Measurements from ENCODE around the gene ARFGEF3. TPM values are rescaled to one million over a fixed set of nuclear protein-coding genes. Genes with fewer than 3 reads are reported as not detected.
"Not testable (repeated sequence)": the region's sequence is repeated elsewhere in the genome, so short reads cannot be mapped to it uniquely, and the experiment has no call there.

Gene ARFGEF3
- total RNA-seq = 1.1 TPM

- DNase-seq = no peak
These were observed at the start of gene ARFGEF3 for GRCh38 chr6:138161338-138162110. TSS of gene ARFGEF3 (plus strand) at chr6:138161939. CDS start at chr6:138162087, 148 bp downstream.

- no peak for DNase-seq
These were observed 48.0 kb upstream of the ARFGEF3 start for GRCh38 chr6:138113588-138114210.

GRCh38 chr6:138115201-138115600 lies 46.5 kb upstream of the ARFGEF3 start:
- no peak for DNase-seq

- peak; percentile 56 for DNase-seq
These were observed 45.7 kb upstream of the ARFGEF3 start for GRCh38 chr6:138115877-138116660.

GRCh38 chr6:138116661-138116999 lies 45.1 kb upstream of the ARFGEF3 start:
- no peak for DNase-seq

GRCh38 chr6:138117376-138117914 lies 44.3 kb upstream of the ARFGEF3 start:
- DNase-seq = no peak

GRCh38 chr6:138119229-138119628 lies 42.5 kb upstream of the ARFGEF3 start:
- DNase-seq = not testable (repeated sequence)

GRCh38 chr6:138119976-138120375 lies 41.8 kb upstream of the ARFGEF3 start:
- DNase-seq = no peak

GRCh38 chr6:138124096-138124495 lies 37.6 kb upstream of the ARFGEF3 start:
- no peak for DNase-seq

GRCh38 chr6:138128096-138128495 lies 33.6 kb upstream of the ARFGEF3 start:
- no peak for DNase-seq

- no peak for DNase-seq
These were observed 32.5 kb upstream of the ARFGEF3 start for GRCh38 chr6:138129190-138129589.

- no peak for DNase-seq
These were observed 18.9 kb upstream of the ARFGEF3 start for GRCh38 chr6:138142806-138143205.

- DNase-seq = no peak
These were observed 16.3 kb upstream of the ARFGEF3 start for GRCh38 chr6:138145402-138145801.

GRCh38 chr6:138146544-138146943 lies 15.2 kb upstream of the ARFGEF3 start:
- no peak for DNase-seq

GRCh38 chr6:138155443-138155842 lies 6.3 kb upstream of the ARFGEF3 start:
- no peak for DNase-seq

GRCh38 chr6:138157986-138158638 lies 3.6 kb upstream of the ARFGEF3 start:
- DNase-seq = no peak

GRCh38 chr6:138159246-138159645 lies 2.5 kb upstream of the ARFGEF3 start:
- DNase-seq = no peak

GRCh38 chr6:138160329-138161087 lies 1.2 kb upstream of the ARFGEF3 start:
- DNase-seq = no peak

GRCh38 chr6:138161088-138161337 lies 726 bp upstream of the ARFGEF3 start:
- DNase-seq = no peak

GRCh38 chr6:138162111-138162954 lies 594 bp downstream of the ARFGEF3 start:
- no peak for DNase-seq

Data from skin of body (tissue), 2 donors.